GM12873 (cell line): ENCODE data around the gene ARHGAP10.

ENCODE experiments used
- CTCF ChIP-seq: IDR thresholded peaks from 2 replicates; pipeline ENCODE4 v1.5.1; 2012; ENCODE audit warnings: low read depth, mild to moderate bottlenecking, moderate library complexity, low read length, control low read depth; ENCODE audit not compliant: insufficient read depth; ENCODE audit errors: missing control alignments

The ARHGAP10 gene

DNA sequence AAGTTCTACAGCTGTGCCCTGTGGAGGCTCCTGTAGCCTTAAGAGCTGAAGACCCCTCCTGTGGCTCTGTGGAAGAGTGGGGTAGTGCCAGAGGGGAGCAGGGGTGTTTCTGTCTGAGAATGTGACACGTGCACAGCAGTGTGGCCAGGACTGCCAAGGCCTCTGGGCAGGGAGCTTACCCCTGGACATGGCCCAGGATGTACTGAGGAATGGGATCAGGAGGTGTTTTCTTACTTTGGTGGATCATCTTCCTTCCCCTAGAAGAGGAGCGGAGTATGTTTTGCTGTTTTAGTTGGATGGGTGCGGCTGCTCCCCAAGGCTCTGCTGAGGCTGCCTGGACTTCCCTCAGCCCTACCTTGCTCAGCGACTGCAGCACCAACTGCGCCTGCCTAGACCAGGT lies 342.6 kb downstream of the ARHGAP10 start:
- TF ChIP-seq CTCF = no peak

GRCh38 chr4:148075438-148075837 lies 343.6 kb downstream of the ARHGAP10 start:
- TF ChIP-seq CTCF = no peak

GRCh38 chr4:148076964-148077363 lies 345.1 kb downstream of the ARHGAP10 start:
- no peak for TF ChIP-seq CTCF

GRCh38 chr4:148077581-148077980 lies 345.7 kb downstream of the ARHGAP10 start:
- TF ChIP-seq CTCF = no peak

GRCh38 chr4:148078061-148078460 lies 346.2 kb downstream of the ARHGAP10 start:
- no peak for TF ChIP-seq CTCF

DNA sequence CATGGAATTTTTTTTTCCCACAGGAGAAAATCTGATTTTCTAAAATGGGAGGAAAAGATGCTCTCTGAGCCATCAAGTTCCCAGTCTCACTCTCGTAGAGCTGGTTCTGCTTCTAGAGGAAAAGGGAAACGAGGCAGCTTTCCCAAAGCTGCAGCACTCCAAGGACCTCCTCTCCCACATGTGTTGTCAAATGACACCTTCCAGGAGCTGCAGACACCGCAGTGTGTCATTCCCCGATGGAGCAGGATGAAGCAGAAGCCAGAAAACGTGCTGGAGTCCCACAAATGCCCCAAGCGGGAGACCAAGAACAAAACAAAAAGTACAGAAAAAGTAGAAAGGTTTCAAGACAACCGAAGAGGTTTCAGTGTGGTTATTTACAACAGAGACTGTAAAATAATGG lies 348.1 kb downstream of the ARHGAP10 start:
- TF ChIP-seq CTCF = no peak

DNA sequence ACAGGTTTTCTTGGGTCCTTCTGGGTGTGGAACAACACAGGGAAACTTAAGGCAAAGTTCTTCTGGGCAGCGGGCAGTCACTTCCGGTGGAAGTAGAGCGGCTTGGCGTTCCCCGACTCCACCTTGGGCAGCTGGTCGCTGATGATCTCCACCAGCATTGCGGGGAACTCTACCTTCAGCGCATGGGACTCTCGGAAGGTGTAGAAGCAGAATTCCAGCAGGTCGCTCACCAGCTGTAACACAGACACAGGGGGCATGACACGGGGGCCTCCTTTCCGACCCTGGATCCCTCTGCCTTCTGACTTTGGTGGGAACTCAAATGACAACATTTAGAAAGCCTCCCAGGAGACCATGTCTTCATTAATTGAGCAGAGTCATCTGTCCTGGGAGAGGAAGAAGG lies 349.4 kb downstream of the ARHGAP10 start:
- TF ChIP-seq CTCF = no peak
